ENCODE results near the gene HMGN4.

GRCh38 chr6:26552205-26552604, 14.0 kb downstream of the HMGN4 start:
- no peak for TF ChIP-seq CTCF (IDR thresholded peaks at IDR 0.05)
- no peak for TF ChIP-seq POLR2A (IDR thresholded peaks at IDR 0.05)

Data from thyroid gland (tissue), 4 donors.